ENCODE results near the gene CABLES1.

The CABLES1 gene

DNA sequence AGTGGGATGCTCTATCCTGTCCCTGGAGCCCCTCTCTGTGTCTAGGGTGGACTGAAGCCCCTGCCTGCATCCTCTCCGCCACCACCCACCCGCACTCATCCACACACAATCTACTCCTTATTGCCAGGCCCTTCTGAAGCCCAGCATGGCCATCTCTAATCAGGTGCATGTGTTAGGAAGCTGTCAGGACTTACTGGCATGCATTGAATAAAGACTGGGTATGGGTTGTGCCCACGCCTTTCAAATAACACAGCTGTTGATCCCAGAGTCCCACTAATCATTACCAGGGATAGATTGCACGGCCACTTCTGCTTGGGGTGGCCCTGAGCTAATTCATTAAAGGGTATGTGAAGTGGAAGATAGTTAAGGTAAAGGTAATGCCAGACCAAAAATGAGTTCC is 88.4 kb downstream of the CABLES1 start:
- DNase-seq (ENCODE audit: low read depth in 2 of 2), result no peak

DNA sequence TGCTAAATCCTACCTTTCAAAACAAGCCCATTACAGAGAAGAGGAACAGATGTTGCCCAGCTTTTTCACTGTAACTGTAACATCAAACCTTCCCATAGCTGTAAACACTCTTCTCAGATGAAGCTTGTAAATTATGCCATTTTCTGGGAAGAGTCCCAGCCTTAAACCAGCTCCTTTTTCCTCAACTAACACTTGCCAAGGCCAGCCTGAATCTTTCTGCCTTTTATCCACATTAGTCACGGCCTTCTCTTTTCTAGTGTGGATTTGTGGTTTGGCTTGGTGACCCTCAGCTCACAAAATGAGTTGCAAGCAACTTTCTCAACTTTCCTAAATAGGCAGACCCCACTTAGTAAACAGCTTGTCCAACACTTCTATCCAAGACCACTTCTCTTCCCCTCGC is 90.2 kb downstream of the CABLES1 start:
- DNase-seq (ENCODE audit: low read depth in 2 of 2), result no peak

DNA sequence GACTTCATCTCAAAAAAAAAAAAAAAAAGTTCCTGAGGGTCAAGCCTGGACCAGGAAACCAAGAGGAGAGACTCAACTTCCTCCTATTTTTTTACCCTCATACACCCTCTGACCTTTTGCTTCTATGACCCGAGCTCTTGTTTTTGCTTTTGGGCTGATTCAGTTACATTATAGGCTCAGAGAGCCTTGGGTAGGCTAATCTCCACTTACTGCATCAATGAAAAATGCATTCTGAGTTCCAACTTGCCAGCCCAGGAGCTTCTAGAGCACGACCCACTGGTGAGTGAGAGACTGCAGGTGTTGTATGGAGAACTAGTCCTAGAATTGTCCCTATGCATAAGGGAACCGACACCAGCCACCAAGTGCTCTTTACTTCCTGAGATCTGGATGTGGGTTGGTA is 91.1 kb downstream of the CABLES1 start:
- no peak for DNase-seq (ENCODE audit: low read depth in 2 of 2)

DNA sequence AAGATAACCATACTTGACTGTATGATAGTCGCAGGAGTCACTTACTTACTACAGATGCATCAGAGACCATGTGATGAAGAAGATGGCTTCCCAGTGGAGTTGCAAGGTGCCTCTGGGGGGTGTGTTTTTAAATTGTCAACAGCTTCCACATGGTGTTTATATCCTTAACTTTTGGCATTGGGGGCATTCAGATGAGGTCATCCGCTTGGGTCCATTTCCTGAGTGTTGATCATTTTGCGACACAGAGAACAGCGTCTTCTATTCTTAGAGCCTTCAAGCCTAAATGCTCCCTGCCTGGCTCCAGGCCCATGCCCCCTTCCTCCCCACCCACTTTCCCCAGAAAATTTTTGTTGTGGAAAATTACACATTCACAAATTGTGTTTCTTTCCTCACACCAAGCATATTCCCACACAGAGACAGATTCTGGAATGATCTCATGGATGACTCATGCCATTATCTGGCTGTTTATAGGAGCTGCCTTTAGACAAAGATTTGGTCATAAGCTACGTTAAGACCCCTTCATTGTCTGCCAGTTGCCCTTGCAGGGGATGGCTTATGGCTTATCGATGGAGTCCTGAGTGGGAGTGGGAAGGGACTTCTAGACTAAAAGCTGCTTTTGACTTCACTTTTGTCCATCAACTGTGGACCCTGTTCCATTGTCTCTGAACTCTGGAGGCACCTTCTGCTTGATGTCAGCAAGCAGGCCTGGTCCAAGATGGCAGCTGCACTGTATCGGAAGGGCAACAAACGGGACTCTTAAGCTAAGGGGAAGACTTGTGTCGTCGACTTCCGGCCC is 91.8 kb downstream of the CABLES1 start:
- no peak for DNase-seq (ENCODE audit: low read depth in 2 of 2)

DNA sequence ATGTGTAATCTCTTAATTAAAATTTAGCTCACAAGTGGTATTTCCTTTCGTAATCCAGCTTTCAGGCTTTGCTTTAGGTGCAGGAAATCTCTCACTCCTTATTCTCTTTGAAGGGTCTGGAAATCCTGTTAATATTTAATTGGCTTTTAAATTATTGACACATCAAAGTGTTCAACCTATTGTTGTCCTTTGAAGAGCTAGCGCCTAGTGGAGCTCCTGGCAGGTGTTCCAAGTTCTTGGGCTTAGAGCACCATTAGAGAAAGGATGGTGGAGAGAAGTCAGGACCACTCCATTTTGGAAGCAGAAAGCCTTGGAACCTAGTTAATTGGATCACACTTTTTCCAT is 92.4 kb downstream of the CABLES1 start:
- DNase-seq (ENCODE audit: low read depth in 2 of 2), result no peak

DNA sequence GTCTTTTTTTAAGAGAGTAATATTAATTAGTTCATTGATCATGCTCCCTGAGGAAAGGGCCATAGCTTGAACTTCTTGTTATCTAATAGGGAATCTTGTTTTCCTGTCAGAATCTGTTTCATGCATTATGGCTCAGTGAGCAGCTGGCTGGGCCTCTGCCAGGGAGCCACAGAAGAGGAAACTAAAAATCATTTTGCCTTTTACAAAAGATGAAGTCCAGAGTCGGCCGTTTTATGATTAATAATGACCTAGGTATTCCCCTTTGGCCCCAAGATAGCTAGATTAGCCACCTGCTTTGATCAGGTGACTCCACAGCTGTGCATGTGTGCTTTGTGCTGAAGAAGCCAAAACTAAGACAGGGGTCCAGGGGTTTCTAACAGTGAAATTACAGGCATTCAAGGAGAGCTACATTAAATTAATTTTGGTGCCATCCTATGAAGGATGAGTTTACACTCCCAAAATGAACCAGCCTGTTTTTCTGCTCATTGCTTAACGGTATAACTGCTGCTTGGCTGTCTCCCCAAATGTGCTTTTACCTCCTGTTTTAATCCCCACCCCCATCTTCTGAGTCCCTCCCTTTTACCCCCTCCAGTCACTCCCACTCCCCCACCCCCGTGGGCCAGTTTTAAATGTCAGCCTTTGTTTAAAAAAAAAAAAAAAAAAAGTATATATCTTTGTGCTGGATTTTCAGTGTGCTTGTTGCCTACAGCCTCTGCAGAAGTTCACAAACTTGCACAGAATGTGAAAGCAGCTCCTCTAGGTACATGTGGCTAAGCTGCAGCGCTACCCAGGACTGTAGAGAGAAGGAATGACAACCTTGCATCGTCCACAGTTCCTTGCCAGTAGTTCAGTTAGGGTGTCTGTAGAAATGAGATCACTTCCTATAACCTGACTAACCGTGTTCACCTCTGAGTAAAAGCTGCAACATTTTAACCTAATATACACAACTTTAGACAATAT is 93.1 kb downstream of the CABLES1 start:
- DNase-seq (ENCODE audit: low read depth in 2 of 2), result no peak

DNA sequence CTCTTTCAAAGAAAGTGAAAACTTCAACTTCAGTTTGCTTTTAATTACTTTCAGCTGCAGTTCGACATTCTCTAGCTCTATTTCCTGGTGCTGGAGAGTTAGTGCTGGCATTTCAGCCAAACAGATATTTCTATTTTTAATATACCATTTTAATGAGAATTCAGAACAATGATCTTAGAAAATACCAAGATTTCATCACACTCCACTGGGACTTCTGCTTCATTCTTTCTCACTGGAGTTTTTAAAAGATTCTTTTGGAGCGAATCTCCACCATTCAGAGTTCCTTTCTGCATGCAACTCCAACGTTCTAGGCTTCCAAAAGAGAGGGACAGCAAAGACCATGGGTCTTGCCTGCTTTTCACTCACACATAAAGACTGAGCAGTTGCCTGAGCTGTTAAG is 94.2 kb downstream of the CABLES1 start:
- DNase-seq (ENCODE audit: low read depth in 2 of 2), result no peak

DNA sequence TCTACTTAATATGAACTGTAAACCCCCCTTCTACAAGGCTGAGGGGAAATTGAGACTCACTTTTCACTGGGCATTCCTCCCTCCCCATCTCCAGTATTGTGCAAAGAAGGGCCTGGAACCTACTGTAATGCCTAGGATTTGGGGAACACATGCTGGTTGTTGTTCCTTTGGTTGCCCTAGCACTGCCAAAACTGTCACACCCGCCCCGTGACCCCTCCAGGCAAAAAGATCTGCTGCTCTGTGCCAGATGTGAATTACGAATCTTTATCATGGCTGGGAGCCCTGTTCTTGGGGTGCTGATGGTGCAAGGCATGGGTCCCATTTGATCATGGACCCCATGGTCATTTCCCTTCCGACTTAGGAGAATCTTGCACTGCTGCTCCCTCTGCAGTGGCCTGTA is 95.4 kb downstream of the CABLES1 start:
- DNase-seq (ENCODE audit: low read depth in 2 of 2), result no peak

DNA sequence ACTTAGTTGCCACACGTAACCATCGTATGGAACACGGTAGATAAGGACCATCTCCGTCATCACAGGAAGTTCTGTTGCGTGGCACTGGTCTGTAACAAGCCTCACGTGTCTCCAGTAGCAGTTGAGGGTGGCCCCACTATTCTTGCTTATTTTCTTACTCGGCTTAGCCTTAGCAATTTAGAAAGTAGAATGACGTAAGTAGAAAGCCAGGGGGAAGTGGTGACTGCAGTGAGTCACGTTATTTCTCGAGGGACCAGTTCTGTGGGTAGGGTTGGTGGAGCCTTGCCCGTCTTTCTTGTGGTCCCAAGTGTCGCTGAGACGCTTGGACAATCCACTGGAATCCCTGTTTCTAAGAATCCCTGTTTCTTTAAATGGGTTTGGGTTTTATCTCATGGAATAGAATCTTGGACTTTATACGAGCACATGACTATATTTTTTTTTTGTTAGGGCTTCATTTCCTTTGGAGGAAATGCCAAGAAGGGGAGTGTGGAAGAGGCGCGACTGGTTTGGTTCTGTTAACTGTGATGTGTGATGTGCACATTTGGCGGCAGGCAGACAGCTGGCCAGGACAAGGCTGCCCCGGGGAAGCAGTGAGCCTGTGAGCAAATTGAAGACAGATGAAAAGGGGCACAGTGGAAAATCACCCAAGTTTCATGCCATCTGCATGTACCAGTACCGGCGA is 96.2 kb downstream of the CABLES1 start:
- peak; percentile 46 to 64 for DNase-seq (ENCODE audit: low read depth in 2 of 2)

DNA sequence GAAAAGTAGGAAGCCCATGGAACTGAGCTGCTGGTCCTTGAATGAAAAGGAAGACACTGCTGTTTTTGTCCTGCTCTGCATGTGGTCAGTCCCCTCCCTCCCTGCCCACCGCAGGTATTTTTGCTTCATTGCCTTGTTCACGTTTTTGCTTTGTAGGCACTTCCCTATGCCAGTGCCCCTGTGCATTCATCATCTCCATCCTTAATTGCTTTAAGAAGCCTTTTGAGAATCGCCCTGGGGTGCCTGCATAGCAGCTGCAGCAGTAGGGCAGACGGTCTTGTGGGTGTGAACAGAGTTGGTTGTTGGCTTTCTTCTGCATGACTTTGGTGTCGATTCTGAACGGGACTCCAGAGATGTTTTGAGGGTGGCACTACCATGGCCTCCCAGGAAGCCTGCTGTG is 97.0 kb downstream of the CABLES1 start:
- DNase-seq (ENCODE audit: low read depth in 2 of 2), result no peak

DNA sequence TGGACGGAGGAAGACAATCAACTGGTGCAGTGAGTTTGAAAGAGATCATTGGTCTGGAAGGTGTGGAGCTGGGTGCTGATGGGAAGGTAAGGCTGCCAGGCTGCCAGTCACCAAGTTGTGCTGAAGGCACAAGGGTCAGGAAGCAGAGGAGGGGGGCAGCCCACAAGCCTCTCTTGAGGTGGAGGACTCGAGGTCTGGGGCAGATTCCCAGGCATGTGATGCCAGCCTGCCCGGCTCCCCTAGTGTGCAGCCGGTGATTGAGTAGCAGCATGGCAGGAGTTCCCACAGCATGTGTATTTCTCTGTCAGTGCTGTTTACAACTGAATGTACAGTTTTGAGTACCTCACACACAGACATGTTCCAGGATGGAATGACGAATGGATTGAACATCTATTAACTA is 99.3 kb downstream of the CABLES1 start:
- no peak for DNase-seq (ENCODE audit: low read depth in 2 of 2)

DNA sequence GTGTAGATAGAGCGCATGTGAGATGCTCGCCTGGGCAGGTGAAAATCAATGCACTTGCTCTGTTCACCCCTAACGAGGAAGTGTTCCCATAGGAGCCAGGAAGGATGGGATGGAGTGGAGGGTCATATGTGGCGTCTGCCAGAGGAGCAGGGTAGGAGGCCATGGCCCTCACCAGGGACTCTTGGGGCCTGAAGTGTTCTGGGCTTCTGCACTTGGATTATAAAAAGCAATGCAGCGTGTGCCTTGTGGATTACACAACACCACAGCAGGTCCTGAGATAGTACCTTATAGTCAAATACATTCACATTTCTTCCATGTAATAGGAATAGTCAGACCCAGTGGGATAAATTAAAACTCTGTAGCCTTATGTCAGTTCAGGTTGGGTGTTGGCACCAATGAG is 100.1 kb downstream of the CABLES1 start:
- no peak for DNase-seq (ENCODE audit: low read depth in 2 of 2)

DNA sequence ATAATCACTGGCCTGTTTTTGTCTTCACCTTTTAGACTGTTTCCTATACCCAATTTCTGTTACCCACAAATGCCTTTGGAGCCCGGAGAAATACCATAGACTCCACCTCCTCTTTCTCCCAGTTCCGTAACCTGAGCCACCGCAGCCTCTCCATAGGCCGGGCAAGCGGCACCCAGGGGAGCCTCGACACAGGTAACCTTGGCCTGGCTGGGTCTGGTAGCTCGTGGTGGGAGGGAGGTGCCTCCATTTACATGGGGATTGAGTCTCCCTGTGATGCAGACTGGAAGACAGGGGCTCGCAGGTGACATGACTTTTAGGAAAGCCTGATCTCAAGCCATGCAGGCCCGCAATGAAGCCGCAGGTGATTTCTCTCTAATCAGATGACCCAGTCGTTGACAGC is 100.6 kb downstream of the CABLES1 start:
- no peak for DNase-seq (ENCODE audit: low read depth in 2 of 2)

DNA sequence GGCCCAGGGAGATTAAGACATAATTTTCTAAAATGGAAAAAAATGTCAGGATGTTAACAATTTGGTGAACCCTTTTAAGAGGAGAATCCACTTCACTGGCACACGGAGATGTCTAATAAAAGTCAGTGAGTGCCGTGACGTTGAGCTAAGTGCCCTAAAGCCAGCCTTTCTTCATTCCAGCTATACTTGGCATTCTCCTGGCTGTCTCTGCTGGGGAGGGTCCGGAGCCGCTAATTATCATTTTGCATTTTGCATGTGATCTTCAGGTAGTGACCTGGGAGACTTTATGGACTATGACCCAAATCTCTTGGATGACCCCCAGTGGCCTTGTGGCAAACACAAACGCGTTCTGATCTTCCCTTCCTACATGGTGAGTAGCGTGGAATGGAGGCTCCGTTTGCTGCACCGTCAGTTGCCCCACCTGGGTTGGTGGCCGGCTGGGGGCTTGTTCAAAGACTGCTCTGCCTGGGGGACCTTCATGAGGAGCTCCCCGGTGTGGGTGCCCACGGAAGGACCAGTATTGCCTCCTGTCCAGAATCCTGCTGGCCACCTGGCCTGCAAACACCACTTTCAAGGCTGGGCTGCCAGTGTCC is 101.7 kb downstream of the CABLES1 start:
- DNase-seq (ENCODE audit: low read depth in 2 of 2), result no peak

DNA sequence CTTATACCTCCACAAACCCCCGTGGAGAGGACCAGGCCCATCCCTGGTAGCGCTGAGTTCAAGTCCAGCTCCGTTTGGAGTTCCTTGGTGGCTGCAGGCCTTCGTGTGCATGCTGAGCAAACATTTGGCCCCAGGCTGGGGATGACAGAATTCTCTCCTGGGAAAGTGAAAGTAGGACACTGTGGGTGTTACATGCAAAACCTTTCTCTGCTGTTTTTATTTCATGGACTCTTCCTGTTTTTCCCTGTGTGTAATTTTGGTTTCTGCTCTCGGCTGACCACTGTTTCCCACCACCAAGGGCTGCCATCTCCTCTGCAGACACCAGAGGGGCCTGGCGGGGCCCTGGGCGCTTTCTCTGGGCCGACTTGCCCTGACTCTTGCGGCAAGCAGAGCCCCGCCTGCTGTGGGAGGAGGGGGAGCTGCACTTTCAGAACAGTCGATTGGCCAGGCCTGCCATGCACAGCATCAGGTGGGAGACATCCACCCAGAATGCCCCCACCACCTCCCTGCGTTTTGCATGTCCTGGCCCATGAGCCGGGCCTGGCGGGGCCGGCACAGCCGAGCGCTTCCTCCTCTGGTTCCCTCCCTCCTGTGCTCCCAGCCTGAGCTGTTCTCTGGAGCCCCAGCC is 102.4 kb downstream of the CABLES1 start:
- DNase-seq (ENCODE audit: low read depth in 2 of 2), result no peak

DNA sequence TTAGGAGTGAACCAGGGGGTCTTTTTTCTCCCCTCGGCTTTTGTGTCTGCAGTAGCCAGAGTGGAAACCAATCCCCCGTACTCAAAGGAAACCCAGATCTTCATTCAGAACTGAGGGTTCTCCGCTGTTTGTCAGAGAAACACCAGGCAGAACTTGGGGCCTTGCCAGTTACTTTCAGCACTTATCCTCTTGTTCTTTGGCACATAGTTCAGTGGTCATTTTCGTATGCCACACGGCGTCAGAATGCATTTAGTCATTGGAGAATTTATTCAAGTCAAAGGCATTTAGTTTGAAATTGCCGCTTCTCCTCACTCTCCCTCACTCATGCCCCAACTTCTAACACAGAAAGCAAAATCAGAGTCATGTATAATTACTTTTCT is 102.9 kb downstream of the CABLES1 start:
- no peak for DNase-seq (ENCODE audit: low read depth in 2 of 2)

DNA sequence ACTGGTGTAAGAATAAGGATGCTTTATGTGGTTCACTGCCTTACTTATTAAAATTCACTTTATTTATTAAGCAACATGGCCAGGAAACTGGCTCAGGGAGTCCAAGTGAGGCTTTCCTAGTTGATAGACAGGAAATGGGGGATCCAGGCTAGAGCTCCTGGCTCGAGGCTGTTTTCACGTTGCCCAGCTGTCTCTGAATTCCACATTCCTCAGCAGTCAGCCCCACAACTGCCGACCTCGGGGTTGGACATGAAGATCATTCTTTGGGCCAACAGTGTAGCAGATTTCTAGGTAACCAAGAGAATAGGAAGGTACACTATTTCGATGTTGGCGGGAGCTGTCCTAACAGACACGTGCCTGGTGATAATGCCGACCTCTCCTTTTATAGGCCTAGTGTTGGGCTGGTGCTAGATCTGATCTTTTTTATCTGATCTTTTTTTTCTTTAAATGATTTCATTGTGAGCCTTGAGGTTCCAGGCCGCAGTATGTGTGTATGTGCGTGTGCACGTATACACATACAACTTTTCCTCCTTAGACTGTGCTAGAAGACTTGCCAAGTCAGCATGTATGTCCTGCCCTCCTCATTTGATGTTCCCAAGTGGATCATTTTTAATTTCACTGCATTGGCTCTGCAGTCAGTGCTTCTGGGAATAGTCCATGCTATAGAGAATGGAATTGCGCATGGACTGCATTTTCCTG is 103.5 kb downstream of the CABLES1 start:
- DNase-seq (ENCODE audit: low read depth in 2 of 2), result no peak

DNA sequence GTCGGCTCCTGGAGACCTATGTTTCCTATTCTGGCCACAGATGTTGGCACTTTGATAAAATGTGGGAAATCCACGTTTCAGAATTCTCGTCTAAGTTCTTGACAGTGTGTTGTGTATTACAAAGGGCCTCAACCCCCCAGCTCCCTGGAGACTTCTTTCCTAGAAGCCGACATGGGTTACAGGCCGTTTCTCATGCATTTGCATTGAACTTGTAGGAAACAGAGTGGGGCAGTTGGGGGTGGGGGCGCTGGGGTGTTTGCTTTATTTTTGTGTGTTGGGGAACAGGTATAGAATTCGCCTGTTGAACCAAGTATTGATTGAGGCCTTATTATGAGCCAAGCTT is 104.0 kb downstream of the CABLES1 start:
- DNase-seq (ENCODE audit: low read depth in 2 of 2), result no peak

DNA sequence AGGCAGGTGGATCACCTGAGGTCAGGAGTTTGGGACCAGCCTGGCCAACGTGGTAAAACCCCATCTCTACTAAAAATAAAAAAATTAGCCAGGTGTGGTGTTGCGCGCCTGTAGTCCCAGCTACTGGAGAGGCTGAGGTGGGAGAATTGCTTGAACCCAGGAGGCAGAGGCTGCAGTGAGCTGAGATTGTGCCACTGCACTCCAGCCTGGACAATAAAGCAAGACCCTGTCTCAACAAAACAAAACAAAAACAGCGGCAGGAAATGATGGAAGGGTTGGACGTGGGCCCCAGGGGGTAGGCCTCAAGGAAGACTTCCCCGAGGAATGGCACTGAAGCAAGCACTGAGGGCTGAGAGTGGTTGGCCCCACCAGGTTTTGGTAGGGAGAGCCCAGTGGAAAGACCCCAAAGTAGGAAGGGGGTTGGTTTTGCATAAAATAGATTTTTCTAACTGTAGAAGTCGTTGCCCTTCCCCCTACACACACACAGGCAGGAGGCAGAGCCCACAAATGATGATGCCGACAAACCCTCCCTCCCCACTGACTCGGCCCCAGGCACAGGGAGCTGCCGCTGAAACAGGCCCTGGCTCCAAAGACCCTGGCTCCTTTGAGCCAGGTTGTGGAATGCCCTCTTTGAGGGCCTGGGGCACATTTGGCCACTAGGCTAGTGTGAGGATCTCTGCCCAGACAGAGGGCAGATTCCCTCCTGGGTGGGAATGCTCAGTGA is 104.8 kb downstream of the CABLES1 start:
- no peak for DNase-seq (ENCODE audit: low read depth in 2 of 2)

DNA sequence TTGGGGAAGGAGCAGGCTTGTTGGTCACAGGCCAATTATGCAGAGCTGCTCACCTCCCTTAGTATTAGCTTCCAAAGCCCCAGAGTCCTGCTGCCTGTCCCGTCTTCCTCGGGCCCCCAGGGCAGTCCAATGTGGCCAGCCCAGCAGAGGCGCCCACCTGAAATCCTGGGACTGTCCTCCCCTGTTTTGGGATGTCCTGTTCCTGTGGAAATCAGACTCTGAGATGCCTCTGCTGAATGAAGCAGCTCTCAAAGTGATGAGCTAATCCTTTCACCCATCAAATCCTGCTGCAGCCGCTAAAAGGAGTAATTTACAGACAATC is 105.3 kb downstream of the CABLES1 start:
- DNase-seq (ENCODE audit: low read depth in 2 of 2), result no peak
